Ovary (tissue), 9 donors: ENCODE data around the gene RBPJ. TPM values are rescaled to one million over a fixed set of nuclear protein-coding genes. Genes with fewer than 3 reads are reported as not detected.
"Not testable (repeated sequence)": the region's sequence is repeated elsewhere in the genome, so short reads cannot be mapped to it uniquely, and the experiment has no call there.

Experiments used
- DNase-seq, 5 donors: peaks; one replicate each; pipeline ENCODE4 v3.0.0-alpha.2; 2019 to 2020
- H3K27ac ChIP-seq, 2 donors: fragments of 200-600 bp; one replicate each; pipeline versions ENCODE4 v1.5.1 to v1.8.0; 2019 to 2022
- H3K27me3 ChIP-seq: fragments of 200-600 bp; one replicate; pipeline ENCODE4 v1.8.0; 2022
- H3K36me3 ChIP-seq: fragments of 200-600 bp; sonication (generic); one replicate; pipeline ENCODE4 v1.5.1; 2019
- H3K4me1 ChIP-seq: one replicate; pipeline ENCODE4 v1.8.1; 2013; ENCODE audit warnings: mild to moderate bottlenecking, moderate library complexity; ENCODE audit not compliant: insufficient read depth
- H3K4me3 ChIP-seq: fragments of 200-600 bp; sonication (generic); one replicate; pipeline ENCODE4 v1.5.1; 2017
- H3K9me3 ChIP-seq, 2 donors: fragments of 200-600 bp in 1 of 2; sonication (generic) in 1 of 2; one replicate each; pipeline versions ENCODE4 v1.5.1 to v1.8.1; 2013 to 2019; ENCODE audit warnings: mild to moderate bottlenecking in 1 of 2, moderate library complexity in 1 of 2
- CTCF ChIP-seq, 3 donors: fragments of 450-650 bp in 2 of 3; fragments of 200-600 bp in 1 of 3; IDR thresholded peaks; one replicate each; pipeline versions ENCODE4 v1.5.1 to v1.8.0; 2016 to 2022; ENCODE audit warnings: antibody characterized with exemption in 3 of 3, mild to moderate bottlenecking in 1 of 3
- EP300 ChIP-seq: sonication (generic); formaldehyde crosslinking; IDR thresholded peaks from one replicate; pipeline ENCODE4 v1.6.1; 2017; ENCODE audit warnings: antibody characterized with exemption
- POLR2A ChIP-seq: fragments of 450-650 bp; IDR thresholded peaks from one replicate; pipeline ENCODE4 v1.6.1; 2017; ENCODE audit warnings: antibody characterized with exemption, mild to moderate bottlenecking, moderate library complexity
- WGBS, 3 donors: extraction: QIAGEN DNeasy Blood & Tissue Kit in 1 of 3; methylation state at CpG; one replicate each; pipeline versions ENCODE4 v1.1.5 to v1.1.7; 2013 to 2017; 5-methylcytosine and 5-hydroxymethylcytosine counted together
- intact Hi-C, 4 donors: fragments of 100-400 bp; cut with DNase I; formaldehyde crosslinking; loops; one replicate each; pipeline versions ENCODE4 v1.11.0 to v1.15.1; 2022 to 2023
- polyA plus RNA-seq, 2 donors: library from polyadenylated mRNA; stranded (reverse); fragments of 200-250 nt in 1 of 2; fragments of 350-450 nt in 1 of 2; fragmentation: Illumina TruSeq in 1 of 2; extraction: RNeasy Lipid Tissue Mini Kit (QIAGEN cat#74804) in 1 of 2; gene quantifications; one replicate each; pipeline ENCODE4 v1.2.3, GENCODE V29; 2013 to 2014
- total RNA-seq, 7 donors: library from RNA; depleted of rRNA in 2 of 7; stranded (reverse); fragments of >200 nt in 2 of 7; fragmentation: NEBNext Ultra II Directional in 3 of 7; extraction: Animal tissue kit (Norgen Biotek cat#: 25700) in 3 of 7; gene quantifications; one replicate each; pipeline versions ENCODE4 v1.1.0 to v1.2.4, GENCODE V29; 2016 to 2023
- donor health status: DM: no; HTN: no; CAD: no; lungs with moderate emphysema.
- donor health status: DM: no; HTN: no; CAD: no.
- donor health status: Bipolar disorder and iron deficiency.
- donor health status: DM: yes; HTN: yes; CAD: no.
- donor health status: DM: no; HTN: no; CAD: no.
- donor health status: DM: yes; HTN: yes; CAD: no.

Gene RBPJ
- total and polyA plus RNA-seq, 9 donors: 36.0 to 75.1 (median 62.7) TPM

- Histone ChIP-seq H3K27ac (no peak overlapping the region), H3K9me3 (no peaks in the 10 kb centered on the region), H3K4me1 (peaks cover 3% of the 10 kb centered on the region), H3K36me3 (no peaks in the 10 kb centered on the region), H3K4me3 (no peak overlapping the region), H3K27me3 (no peaks in the 10 kb centered on the region)
- intact Hi-C loops: loop anchor here in 2 of 4 donors (10.0 kb wide), 2 partner anchors 62 to 72 kb away; partner anchors contain the start of gene RBPJ (in 1 of the 2)
- 23 to 30% (median 28%) methylated on average over 5 of the region's 5 CpGs for WGBS, 3 donors
- no peak for TF ChIP-seq POLR2A
- TF ChIP-seq EP300: no peak
- no peak for TF ChIP-seq CTCF (IDR thresholded peaks at IDR 0.05)
- no peak for DNase-seq
These were observed 76.3 kb downstream of the RBPJ start for GRCh38 chr4:26397086-26397485.

- TF ChIP-seq EP300 (no peak), POLR2A (no peak), CTCF (IDR thresholded peaks at IDR 0.05) (no peak)
- no peaks in the 10 kb centered on the region for H3K36me3 ChIP-seq
- WGBS, 3 donors: 94 to 95% (median 94%) methylated on average over 1 of the region's 1 CpG
- H3K4me1 ChIP-seq: peaks cover 3% of the 10 kb centered on the region
- intact Hi-C loops: no loop called here
- no peak overlapping the region for H3K27ac ChIP-seq
- H3K4me3 ChIP-seq: no peak overlapping the region
- no peak for DNase-seq
- no peaks in the 10 kb centered on the region for H3K9me3 ChIP-seq
- no peaks in the 10 kb centered on the region for H3K27me3 ChIP-seq
These were observed 79.3 kb downstream of the RBPJ start for GRCh38 chr4:26400132-26400531.

GRCh38 chr4:26402017-26402416 is 81.2 kb downstream of the RBPJ start:
- intact Hi-C loops, H3K4me3 ChIP-seq, H3K27ac ChIP-seq, H3K27me3 ChIP-seq, H3K9me3 ChIP-seq, H3K36me3 ChIP-seq, H3K4me1 ChIP-seq, DNase-seq: not testable (repeated sequence)
- 95 to 100% (median 98%) methylated on average over 3 of the region's 3 CpGs for WGBS, 3 donors

GRCh38 chr4:26402458-26402857 is 81.6 kb downstream of the RBPJ start:
- Histone ChIP-seq H3K9me3 (peaks cover 0 to 4% of the 10 kb centered on the region in 2 donors), H3K4me3 (no peak overlapping the region), H3K27me3 (no peaks in the 10 kb centered on the region), H3K36me3 (no peaks in the 10 kb centered on the region), H3K27ac (no peak overlapping the region), H3K4me1 (no peaks in the 10 kb centered on the region)
- DNase-seq: no peak
- intact Hi-C loops: no loop called here
- TF ChIP-seq POLR2A (no peak), EP300 (no peak)
- 62 to 69% (median 65%) methylated on average over 3 of the region's 3 CpGs for WGBS, 3 donors

- DNase-seq: no peak
- no peak overlapping the region for H3K27ac ChIP-seq
- H3K4me1 ChIP-seq: no peaks in the 10 kb centered on the region
- no peaks in the 10 kb centered on the region for H3K27me3 ChIP-seq
- intact Hi-C loops: no loop called here
- H3K9me3 ChIP-seq: peaks cover 0 to 4% of the 10 kb centered on the region in 2 donors
- H3K36me3 ChIP-seq: no peaks in the 10 kb centered on the region
- TF ChIP-seq EP300 (no peak), POLR2A (no peak), CTCF (IDR thresholded peaks at IDR 0.05) (no peak)
- 88 to 95% (median 90%) methylated on average over 3 of the region's 3 CpGs for WGBS, 3 donors
- no peak overlapping the region for H3K4me3 ChIP-seq
These were observed 84.0 kb downstream of the RBPJ start for GRCh38 chr4:26404743-26405206.
